ENCODE measurements around the gene RNF111. TPM values are rescaled to one million over a fixed set of nuclear protein-coding genes. Genes with fewer than 3 reads are reported as not detected.

The RNF111 gene
- total and polyA plus RNA-seq, 9 of the 15 experiments (the other 6 are each of a cell fraction or from before 2014, with no cell fraction given): 7.9 to 26.0 (median 14.4) TPM

GRCh38 chr15:58988006-58988785 is 733 bp downstream of the RNF111 start (continued):
- TF ChIP-seq, protein P1, sequence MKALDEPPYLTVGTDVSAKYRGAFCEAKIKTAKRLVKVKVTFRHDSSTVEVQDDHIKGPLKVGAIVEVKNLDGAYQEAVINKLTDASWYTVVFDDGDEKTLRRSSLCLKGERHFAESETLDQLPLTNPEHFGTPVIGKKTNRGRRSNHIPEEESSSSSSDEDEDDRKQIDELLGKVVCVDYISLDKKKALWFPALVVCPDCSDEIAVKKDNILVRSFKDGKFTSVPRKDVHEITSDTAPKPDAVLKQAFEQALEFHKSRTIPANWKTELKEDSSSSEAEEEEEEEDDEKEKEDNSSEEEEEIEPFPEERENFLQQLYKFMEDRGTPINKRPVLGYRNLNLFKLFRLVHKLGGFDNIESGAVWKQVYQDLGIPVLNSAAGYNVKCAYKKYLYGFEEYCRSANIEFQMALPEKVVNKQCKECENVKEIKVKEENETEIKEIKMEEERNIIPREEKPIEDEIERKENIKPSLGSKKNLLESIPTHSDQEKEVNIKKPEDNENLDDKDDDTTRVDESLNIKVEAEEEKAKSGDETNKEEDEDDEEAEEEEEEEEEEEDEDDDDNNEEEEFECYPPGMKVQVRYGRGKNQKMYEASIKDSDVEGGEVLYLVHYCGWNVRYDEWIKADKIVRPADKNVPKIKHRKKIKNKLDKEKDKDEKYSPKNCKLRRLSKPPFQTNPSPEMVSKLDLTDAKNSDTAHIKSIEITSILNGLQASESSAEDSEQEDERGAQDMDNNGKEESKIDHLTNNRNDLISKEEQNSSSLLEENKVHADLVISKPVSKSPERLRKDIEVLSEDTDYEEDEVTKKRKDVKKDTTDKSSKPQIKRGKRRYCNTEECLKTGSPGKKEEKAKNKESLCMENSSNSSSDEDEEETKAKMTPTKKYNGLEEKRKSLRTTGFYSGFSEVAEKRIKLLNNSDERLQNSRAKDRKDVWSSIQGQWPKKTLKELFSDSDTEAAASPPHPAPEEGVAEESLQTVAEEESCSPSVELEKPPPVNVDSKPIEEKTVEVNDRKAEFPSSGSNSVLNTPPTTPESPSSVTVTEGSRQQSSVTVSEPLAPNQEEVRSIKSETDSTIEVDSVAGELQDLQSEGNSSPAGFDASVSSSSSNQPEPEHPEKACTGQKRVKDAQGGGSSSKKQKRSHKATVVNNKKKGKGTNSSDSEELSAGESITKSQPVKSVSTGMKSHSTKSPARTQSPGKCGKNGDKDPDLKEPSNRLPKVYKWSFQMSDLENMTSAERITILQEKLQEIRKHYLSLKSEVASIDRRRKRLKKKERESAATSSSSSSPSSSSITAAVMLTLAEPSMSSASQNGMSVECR (CRISPR knock-in tag; IDR thresholded peaks at IDR 0.05): peak; percentile 76
- TF ChIP-seq, protein P2, sequence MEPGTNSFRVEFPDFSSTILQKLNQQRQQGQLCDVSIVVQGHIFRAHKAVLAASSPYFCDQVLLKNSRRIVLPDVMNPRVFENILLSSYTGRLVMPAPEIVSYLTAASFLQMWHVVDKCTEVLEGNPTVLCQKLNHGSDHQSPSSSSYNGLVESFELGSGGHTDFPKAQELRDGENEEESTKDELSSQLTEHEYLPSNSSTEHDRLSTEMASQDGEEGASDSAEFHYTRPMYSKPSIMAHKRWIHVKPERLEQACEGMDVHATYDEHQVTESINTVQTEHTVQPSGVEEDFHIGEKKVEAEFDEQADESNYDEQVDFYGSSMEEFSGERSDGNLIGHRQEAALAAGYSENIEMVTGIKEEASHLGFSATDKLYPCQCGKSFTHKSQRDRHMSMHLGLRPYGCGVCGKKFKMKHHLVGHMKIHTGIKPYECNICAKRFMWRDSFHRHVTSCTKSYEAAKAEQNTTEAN (CRISPR knock-in tag; IDR thresholded peaks at IDR 0.05): no peak
- TF ChIP-seq BHLHE40 (IDR thresholded peaks at IDR 0.05; ENCODE audit: low read length) (peak; percentile 2; the same call in 1 of the 2 replicates), HDAC1 (IDR thresholded peaks at IDR 0.05) (peak in 1 of 2 experiments; percentile 66; a peak in 1 of 4 replicates), HCFC1 (IDR thresholded peaks at IDR 0.05; ENCODE audit: low read depth, low read length) (0 out of 2 replicates have a peak, but pooled peaks have one; percentile 16), HMBOX1 (IDR thresholded peaks at IDR 0.05) (peak; percentile 63; the same call in 1 of the 2 replicates), ATF1 (CRISPR knock-in tag; IDR thresholded peaks at IDR 0.05) (no peak), ATF1 (tag; IDR thresholded peaks at IDR 0.05) (0 out of 2 replicates have a peak, but pooled peaks have one; percentile 8), ZNF316 (IDR thresholded peaks at IDR 0.05) (no peak), BRCA1 (IDR thresholded peaks at IDR 0.05) (no peak), BRCA1 (CRISPR knock-in tag; IDR thresholded peaks at IDR 0.05) (no peak), MLLT1 (IDR thresholded peaks at IDR 0.05) (peak in 1 of 2 experiments; percentile 51; a peak in 1 of 4 replicates)
- TF ChIP-seq, protein P3, sequence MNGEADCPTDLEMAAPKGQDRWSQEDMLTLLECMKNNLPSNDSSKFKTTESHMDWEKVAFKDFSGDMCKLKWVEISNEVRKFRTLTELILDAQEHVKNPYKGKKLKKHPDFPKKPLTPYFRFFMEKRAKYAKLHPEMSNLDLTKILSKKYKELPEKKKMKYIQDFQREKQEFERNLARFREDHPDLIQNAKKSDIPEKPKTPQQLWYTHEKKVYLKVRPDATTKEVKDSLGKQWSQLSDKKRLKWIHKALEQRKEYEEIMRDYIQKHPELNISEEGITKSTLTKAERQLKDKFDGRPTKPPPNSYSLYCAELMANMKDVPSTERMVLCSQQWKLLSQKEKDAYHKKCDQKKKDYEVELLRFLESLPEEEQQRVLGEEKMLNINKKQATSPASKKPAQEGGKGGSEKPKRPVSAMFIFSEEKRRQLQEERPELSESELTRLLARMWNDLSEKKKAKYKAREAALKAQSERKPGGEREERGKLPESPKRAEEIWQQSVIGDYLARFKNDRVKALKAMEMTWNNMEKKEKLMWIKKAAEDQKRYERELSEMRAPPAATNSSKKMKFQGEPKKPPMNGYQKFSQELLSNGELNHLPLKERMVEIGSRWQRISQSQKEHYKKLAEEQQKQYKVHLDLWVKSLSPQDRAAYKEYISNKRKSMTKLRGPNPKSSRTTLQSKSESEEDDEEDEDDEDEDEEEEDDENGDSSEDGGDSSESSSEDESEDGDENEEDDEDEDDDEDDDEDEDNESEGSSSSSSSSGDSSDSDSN (IDR thresholded peaks at IDR 0.05; ENCODE audit: borderline replicate concordance in 1 of 2, low read depth in 2 of 2, low read length in 2 of 2): peak in 1 of 2 experiments; percentile 93; a peak in 1 of 4 replicates
- TF ChIP-seq, protein P4, sequence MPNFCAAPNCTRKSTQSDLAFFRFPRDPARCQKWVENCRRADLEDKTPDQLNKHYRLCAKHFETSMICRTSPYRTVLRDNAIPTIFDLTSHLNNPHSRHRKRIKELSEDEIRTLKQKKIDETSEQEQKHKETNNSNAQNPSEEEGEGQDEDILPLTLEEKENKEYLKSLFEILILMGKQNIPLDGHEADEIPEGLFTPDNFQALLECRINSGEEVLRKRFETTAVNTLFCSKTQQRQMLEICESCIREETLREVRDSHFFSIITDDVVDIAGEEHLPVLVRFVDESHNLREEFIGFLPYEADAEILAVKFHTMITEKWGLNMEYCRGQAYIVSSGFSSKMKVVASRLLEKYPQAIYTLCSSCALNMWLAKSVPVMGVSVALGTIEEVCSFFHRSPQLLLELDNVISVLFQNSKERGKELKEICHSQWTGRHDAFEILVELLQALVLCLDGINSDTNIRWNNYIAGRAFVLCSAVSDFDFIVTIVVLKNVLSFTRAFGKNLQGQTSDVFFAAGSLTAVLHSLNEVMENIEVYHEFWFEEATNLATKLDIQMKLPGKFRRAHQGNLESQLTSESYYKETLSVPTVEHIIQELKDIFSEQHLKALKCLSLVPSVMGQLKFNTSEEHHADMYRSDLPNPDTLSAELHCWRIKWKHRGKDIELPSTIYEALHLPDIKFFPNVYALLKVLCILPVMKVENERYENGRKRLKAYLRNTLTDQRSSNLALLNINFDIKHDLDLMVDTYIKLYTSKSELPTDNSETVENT (CRISPR knock-in tag; IDR thresholded peaks at IDR 0.05): no peak

Data from K562 (cell line).